ENCODE measurements around the gene C1S. TPM values are rescaled to one million over a fixed set of nuclear protein-coding genes. Genes with fewer than 3 reads are reported as not detected.
"Not testable (repeated sequence)": the region's sequence is repeated elsewhere in the genome, so short reads cannot be mapped to it uniquely, and the experiment has no call there.

Gene C1S
- total RNA-seq, 4 donors from 2014 or later = 137 to 470 (median 255) TPM

- Histone ChIP-seq H3K4me3 (replicated peaks in 1 of 3) (no peak overlapping the region), H3K9me3 (no peaks in the 10 kb centered on the region), H3K27ac (no peak overlapping the region), H3K27me3 (no peaks in the 10 kb centered on the region), H3K4me1 (peaks cover 0 to 3% of the 10 kb centered on the region in 2 donors), H3K36me3 (no peaks in the 10 kb centered on the region)
- TF ChIP-seq POLR2A (IDR thresholded peaks at IDR 0.05) = no peak
- TF ChIP-seq, protein P1, sequence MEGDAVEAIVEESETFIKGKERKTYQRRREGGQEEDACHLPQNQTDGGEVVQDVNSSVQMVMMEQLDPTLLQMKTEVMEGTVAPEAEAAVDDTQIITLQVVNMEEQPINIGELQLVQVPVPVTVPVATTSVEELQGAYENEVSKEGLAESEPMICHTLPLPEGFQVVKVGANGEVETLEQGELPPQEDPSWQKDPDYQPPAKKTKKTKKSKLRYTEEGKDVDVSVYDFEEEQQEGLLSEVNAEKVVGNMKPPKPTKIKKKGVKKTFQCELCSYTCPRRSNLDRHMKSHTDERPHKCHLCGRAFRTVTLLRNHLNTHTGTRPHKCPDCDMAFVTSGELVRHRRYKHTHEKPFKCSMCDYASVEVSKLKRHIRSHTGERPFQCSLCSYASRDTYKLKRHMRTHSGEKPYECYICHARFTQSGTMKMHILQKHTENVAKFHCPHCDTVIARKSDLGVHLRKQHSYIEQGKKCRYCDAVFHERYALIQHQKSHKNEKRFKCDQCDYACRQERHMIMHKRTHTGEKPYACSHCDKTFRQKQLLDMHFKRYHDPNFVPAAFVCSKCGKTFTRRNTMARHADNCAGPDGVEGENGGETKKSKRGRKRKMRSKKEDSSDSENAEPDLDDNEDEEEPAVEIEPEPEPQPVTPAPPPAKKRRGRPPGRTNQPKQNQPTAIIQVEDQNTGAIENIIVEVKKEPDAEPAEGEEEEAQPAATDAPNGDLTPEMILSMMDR (IDR thresholded peaks at IDR 0.05) = no peak
- WGBS, 2 donors = 85 to 92% methylated on average over 9 of the region's 9 CpGs
- intact Hi-C loops (cut with DNase I) = no loop called here
- DNase-seq = no peak
Measured at GRCh38 chr12:7045913-7046312, 14.6 kb upstream of the C1S start.

GRCh38 chr12:7046383-7047105 lies 14.0 kb upstream of the C1S start:
- WGBS, 2 donors = 81 to 86% methylated on average over 5 of the region's 5 CpGs
- intact Hi-C loops (cut with DNase I) = no loop called here
- Histone ChIP-seq H3K36me3 (no peaks in the 10 kb centered on the region), H3K4me3 (replicated peaks in 1 of 3) (no peak overlapping the region), H3K27me3 (no peaks in the 10 kb centered on the region), H3K9me3 (no peaks in the 10 kb centered on the region), H3K4me1 (peaks cover 0 to 3% of the 10 kb centered on the region in 2 donors), H3K27ac (no peak overlapping the region)
- DNase-seq = no peak
- TF ChIP-seq, protein P1 (IDR thresholded peaks at IDR 0.05) = no peak
- no peak for TF ChIP-seq POLR2A (IDR thresholded peaks at IDR 0.05)

GRCh38 chr12:7047306-7047705 lies 13.2 kb upstream of the C1S start:
- H3K4me1 ChIP-seq = peaks cover 0 to 3% of the 10 kb centered on the region in 2 donors
- no peaks in the 10 kb centered on the region for H3K9me3 ChIP-seq
- intact Hi-C loops (cut with DNase I) = no loop called here
- no peak overlapping the region for H3K4me3 ChIP-seq (replicated peaks in 1 of 3)
- H3K27me3 ChIP-seq = no peaks in the 10 kb centered on the region
- H3K27ac ChIP-seq = no peak overlapping the region
- TF ChIP-seq POLR2A (IDR thresholded peaks at IDR 0.05) = no peak
- TF ChIP-seq, protein P1 (IDR thresholded peaks at IDR 0.05) = no peak
- no peaks in the 10 kb centered on the region for H3K36me3 ChIP-seq
- no peak for DNase-seq
- WGBS, 2 donors = 58 to 71% methylated on average over 5 of the region's 5 CpGs

GRCh38 chr12:7049445-7049951 lies 11.0 kb upstream of the C1S start:
- H3K9me3 ChIP-seq; H3K4me3 ChIP-seq (replicated peaks in 1 of 3); H3K4me1 ChIP-seq; intact Hi-C loops (cut with DNase I); H3K27ac ChIP-seq; H3K36me3 ChIP-seq; H3K27me3 ChIP-seq: not testable (repeated sequence)
- WGBS, 2 donors = 53 to 55% methylated on average over 10 of the region's 10 CpGs
- peak; percentile 28 to 54 for DNase-seq

GRCh38 chr12:7049973-7050372 lies 10.5 kb upstream of the C1S start:
- H3K36me3 ChIP-seq; DNase-seq; H3K9me3 ChIP-seq; H3K27me3 ChIP-seq; H3K27ac ChIP-seq; H3K4me1 ChIP-seq; H3K4me3 ChIP-seq (replicated peaks in 1 of 3); intact Hi-C loops (cut with DNase I): not testable (repeated sequence)
- WGBS, 2 donors = 94 to 96% methylated on average over 3 of the region's 3 CpGs

DNA sequence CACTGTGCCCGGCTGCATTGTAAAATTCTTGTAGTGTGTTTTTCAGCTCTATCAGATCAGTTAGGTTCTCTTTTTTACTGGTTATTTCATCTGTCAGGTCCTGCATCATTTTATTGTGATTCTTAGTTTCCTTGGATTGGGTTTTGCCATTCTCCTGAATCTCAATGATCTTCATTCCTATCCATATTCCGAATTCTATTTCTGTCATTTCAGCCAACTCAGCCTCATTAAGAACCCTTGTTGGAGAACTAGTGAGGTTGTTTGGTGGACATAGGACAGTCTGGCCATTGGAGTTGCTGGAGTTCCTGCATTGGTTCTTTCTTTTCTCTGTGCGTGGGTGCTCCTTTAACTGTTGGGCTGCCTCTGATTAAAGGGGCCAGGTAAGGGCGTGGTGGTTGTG lies 5.6 kb upstream of the C1S start:
- Histone ChIP-seq H3K27ac (no peak overlapping the region), H3K36me3 (no peaks in the 10 kb centered on the region), H3K9me3 (no peaks in the 10 kb centered on the region), H3K27me3 (no peaks in the 10 kb centered on the region), H3K4me1 (peaks cover 0 to 4% of the 10 kb centered on the region in 2 donors), H3K4me3 (replicated peaks in 1 of 3) (no peak overlapping the region)
- no peak for DNase-seq
- intact Hi-C loops (cut with DNase I) = loop anchor here (5.0 kb wide), 1 partner anchor 37 kb away; the partner anchor contains the start of gene C1R
- 90 to 92% methylated on average over 4 of the region's 4 CpGs for WGBS, 2 donors
- TF ChIP-seq, protein P1 (IDR thresholded peaks at IDR 0.05) = no peak
- no peak for TF ChIP-seq POLR2A (IDR thresholded peaks at IDR 0.05)

- not testable (repeated sequence) for H3K36me3 ChIP-seq; H3K27me3 ChIP-seq; H3K9me3 ChIP-seq; H3K4me3 ChIP-seq (replicated peaks in 1 of 3); H3K27ac ChIP-seq; DNase-seq
- WGBS, 2 donors = 96 to 97% methylated on average over 2 of the region's 2 CpGs
- intact Hi-C loops (cut with DNase I) = loop anchor here (5.0 kb wide), 1 partner anchor 37 kb away; the partner anchor contains the start of gene C1R
- peaks cover 0 to 12% of the 10 kb centered on the region in 2 donors for H3K4me1 ChIP-seq
Measured at GRCh38 chr12:7055736-7056135, 4.8 kb upstream of the C1S start.
